C4-2B (cell line): ENCODE results near the gene PMPCA.

Experiments
- CTCF ChIP-seq: fragments of 450-650 bp; conservative IDR thresholded peaks from 2 replicates; pipeline ENCODE4 v1.5.1; 2017; ENCODE audit warnings: mild to moderate bottlenecking
- ZFX ChIP-seq: fragments of 450-650 bp; IDR thresholded peaks from 2 replicates; pipeline ENCODE4 v1.6.1; 2017

GRCh38 chr9:136464241-136464640 lies 53.8 kb downstream of the PMPCA start:
- TF ChIP-seq CTCF (no peak), ZFX (no peak)
